Caki2 (cell line): Measurements from ENCODE around the gene CFAP410. TPM values are rescaled to one million over a fixed set of nuclear protein-coding genes. Genes with fewer than 3 reads are reported as not detected.
A peak's percentile ranks its signal among the peaks of the same experiment; 100 is the strongest.
"Not testable (repeated sequence)": the region's sequence is repeated elsewhere in the genome, so short reads cannot be mapped to it uniquely, and the experiment has no call there.

ENCODE experiments used
- DNase-seq: peaks from one replicate; pipeline ENCODE4 v3.0.0-alpha.2; 2015; ENCODE audit warnings: low read depth
- in situ Hi-C: cut with HindIII; loops from 2 replicates; pipeline ENCODE4 v1.10.0; 2016; ENCODE audit warnings: low sequenced_read_pairs, low pct_unique_long_range_greater_than_20kb, mixed read lengths
- total RNA-seq: library from RNA; depleted of rRNA; stranded (reverse); fragments of >200 nt; shearing (Covaris generic); gene quantifications from 2 replicates; pipeline ENCODE4 v1.2.3, GENCODE V29; 2014; ENCODE audit warnings: low replicate concordance

The CFAP410 gene
- total RNA-seq, 1 experiment from 2014 or later = 25.6 TPM

GRCh38 chr21:44354001-44354405, 14.8 kb upstream of the CFAP410 start:
- DNase-seq = no peak

GRCh38 chr21:44353191-44353970, 14.2 kb upstream of the CFAP410 start, which contains the start of gene TRPM2:
Gene TRPM2 (plus strand): TSS chr21:44353621. CDS start chr21:44353701, 80 bp downstream.
- DNase-seq = no peak
- in situ Hi-C loops = no loop called here

More at GRCh38 chr21:44354001-44354405, 14.8 kb upstream of the CFAP410 start:
- in situ Hi-C loops = no loop called here

GRCh38 chr21:44352253-44352860, 13.2 kb upstream of the CFAP410 start:
- DNase-seq = no peak
- in situ Hi-C loops = no loop called here

GRCh38 chr21:44351535-44352252, 12.5 kb upstream of the CFAP410 start:
- in situ Hi-C loops = no loop called here
- DNase-seq = no peak

- no peak for DNase-seq
- in situ Hi-C loops = no loop called here
Observed at GRCh38 chr21:44350773-44351481, 11.7 kb upstream of the CFAP410 start.

- in situ Hi-C loops = no loop called here
- no peak for DNase-seq
Observed at GRCh38 chr21:44349847-44350772, 10.9 kb upstream of the CFAP410 start.

GRCh38 chr21:44349416-44349846, 10.2 kb upstream of the CFAP410 start:
- in situ Hi-C loops = no loop called here
- no peak for DNase-seq

GRCh38 chr21:44348861-44349260, 9.7 kb upstream of the CFAP410 start:
- DNase-seq = no peak
- in situ Hi-C loops = no loop called here

GRCh38 chr21:44347911-44348451, 8.8 kb upstream of the CFAP410 start:
- no peak for DNase-seq
- in situ Hi-C loops = no loop called here

- no peak for DNase-seq
- in situ Hi-C loops = no loop called here
Observed at GRCh38 chr21:44345495-44345894, 6.3 kb upstream of the CFAP410 start.

GRCh38 chr21:44344541-44345183, 5.5 kb upstream of the CFAP410 start:
- in situ Hi-C loops = no loop called here
- DNase-seq = no peak

- in situ Hi-C loops = not testable (repeated sequence)
Observed at GRCh38 chr21:44342981-44343380, 3.8 kb upstream of the CFAP410 start.

GRCh38 chr21:44341726-44342458, 2.7 kb upstream of the CFAP410 start:
- DNase-seq, in situ Hi-C loops: not testable (repeated sequence)

More at GRCh38 chr21:44342981-44343380, 3.8 kb upstream of the CFAP410 start:
- not testable (repeated sequence) for DNase-seq

GRCh38 chr21:44337941-44338895, 972 bp downstream of the CFAP410 start:
- in situ Hi-C loops = no loop called here

GRCh38 chr21:44337449-44337848, 1.7 kb downstream of the CFAP410 start:
- no peak for DNase-seq
- in situ Hi-C loops = no loop called here

More at GRCh38 chr21:44337941-44338895, 972 bp downstream of the CFAP410 start:
- DNase-seq = peak; percentile 73
